ENCODE measurements around the gene KRT77. TPM values are rescaled to one million over a fixed set of nuclear protein-coding genes. Genes with fewer than 3 reads are reported as not detected.
A peak's percentile ranks its signal among the peaks of the same experiment; 100 is the strongest.

Gene KRT77
- total RNA-seq, 1 donor from 2014 or later = not detected

DNA sequence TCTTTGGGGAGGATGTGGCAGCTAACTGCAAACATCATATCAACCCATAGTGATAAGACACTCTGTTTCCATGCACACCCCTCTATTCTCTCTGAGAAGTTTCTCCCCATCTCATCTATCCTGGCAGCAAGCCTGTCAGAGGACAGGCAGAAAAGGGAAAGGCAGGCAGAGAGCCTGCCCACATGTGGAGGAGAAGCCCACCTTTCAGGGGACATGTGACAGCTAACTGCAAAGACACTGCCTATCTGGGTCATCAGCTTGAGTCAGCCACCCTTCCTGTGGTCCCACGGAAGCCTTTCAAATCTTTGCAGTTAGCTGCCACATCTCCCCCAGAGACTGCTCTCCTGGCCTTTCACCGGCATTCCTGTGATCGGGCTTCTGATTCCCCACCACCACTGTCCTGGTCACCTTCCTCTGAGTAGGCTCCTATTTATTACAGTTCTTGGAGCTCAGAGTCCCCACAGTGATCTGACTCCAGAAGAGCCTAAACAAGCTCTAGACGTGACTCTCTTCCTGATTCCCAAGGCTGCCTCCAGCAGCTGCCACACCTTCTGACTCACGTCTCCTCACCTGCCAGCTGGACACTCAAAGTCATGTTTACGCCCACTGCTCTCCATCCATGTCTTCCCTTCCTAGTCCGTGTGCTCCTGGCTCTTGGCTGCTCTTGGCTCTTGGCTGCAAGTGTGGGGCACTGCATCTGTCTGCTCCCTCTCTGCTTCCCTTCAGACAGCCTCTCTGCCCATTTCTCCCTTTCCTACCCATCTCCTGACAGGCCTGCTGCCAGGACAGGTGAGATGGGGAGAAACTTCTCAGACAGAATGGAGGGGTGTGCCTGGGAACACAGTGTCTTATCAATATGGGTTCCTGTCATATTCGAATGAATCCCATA lies 15.6 kb downstream of the KRT77 start:
- no peaks in the 10 kb centered on the region for H3K36me3 ChIP-seq (ENCODE audit: control insufficient read depth, insufficient read depth, low read length)
- H3K4me3 ChIP-seq (ENCODE audit: low read depth, low read length) = no peak overlapping the region
- FAIRE-seq (peak; percentile 99), DNase-seq (ENCODE audit: low read depth) (peak; percentile 87)
- H3K27me3 ChIP-seq (ENCODE audit: control insufficient read depth, insufficient read depth, low read length) = peaks cover 15% of the 10 kb centered on the region
- TF ChIP-seq, protein P1, sequence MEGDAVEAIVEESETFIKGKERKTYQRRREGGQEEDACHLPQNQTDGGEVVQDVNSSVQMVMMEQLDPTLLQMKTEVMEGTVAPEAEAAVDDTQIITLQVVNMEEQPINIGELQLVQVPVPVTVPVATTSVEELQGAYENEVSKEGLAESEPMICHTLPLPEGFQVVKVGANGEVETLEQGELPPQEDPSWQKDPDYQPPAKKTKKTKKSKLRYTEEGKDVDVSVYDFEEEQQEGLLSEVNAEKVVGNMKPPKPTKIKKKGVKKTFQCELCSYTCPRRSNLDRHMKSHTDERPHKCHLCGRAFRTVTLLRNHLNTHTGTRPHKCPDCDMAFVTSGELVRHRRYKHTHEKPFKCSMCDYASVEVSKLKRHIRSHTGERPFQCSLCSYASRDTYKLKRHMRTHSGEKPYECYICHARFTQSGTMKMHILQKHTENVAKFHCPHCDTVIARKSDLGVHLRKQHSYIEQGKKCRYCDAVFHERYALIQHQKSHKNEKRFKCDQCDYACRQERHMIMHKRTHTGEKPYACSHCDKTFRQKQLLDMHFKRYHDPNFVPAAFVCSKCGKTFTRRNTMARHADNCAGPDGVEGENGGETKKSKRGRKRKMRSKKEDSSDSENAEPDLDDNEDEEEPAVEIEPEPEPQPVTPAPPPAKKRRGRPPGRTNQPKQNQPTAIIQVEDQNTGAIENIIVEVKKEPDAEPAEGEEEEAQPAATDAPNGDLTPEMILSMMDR (IDR thresholded peaks at IDR 0.05; ENCODE audit: insufficient read depth, low read length, severe bottlenecking) = no peak

DNA sequence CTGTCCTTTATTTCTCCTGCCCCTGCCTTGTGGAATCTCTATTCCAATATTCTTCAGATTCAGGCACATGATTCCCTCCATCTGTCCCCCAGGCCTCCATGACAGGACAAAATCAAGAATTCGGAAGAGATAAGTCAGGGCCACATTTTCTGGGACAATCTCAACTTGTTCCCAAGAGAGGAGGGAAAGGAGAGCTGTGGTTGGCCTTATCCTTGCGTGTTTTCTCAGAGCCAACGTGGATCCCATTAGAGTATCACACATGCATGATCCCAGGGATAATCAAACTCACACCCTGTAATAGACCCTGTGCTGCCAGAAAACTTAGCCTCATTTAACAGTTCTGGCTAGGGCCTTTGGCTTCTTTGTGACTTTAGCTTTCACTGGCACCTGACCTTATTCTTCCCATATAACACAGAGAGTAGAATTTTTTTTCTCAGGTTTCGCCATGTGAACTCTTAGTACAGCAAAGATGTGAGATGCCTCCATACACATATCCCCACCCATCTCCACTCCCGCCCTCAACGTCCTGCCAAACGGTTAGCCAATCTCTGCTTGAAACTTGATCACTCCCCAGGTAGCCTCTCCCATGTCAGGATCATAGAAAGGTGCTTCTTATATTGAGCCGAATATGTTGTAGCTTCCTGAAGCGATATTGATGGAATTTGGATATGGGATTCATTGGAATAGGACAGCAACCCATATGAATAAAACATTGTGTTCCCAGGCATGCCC lies 16.4 kb downstream of the KRT77 start:
- Histone ChIP-seq H3K4me3 (ENCODE audit: low read depth, low read length) (no peak overlapping the region), H3K27me3 (ENCODE audit: control insufficient read depth, insufficient read depth, low read length) (peaks cover 10% of the 10 kb centered on the region), H3K36me3 (ENCODE audit: control insufficient read depth, insufficient read depth, low read length) (no peaks in the 10 kb centered on the region)
- DNase-seq (ENCODE audit: low read depth) (no peak), FAIRE-seq (no peak)
- TF ChIP-seq, protein P1 (IDR thresholded peaks at IDR 0.05; ENCODE audit: insufficient read depth, low read length, severe bottlenecking) = no peak

GRCh38 chr12:52686063-52686462 lies 17.3 kb downstream of the KRT77 start:
- TF ChIP-seq, protein P1 (IDR thresholded peaks at IDR 0.05; ENCODE audit: insufficient read depth, low read length, severe bottlenecking) = no peak
- FAIRE-seq (no peak), DNase-seq (ENCODE audit: low read depth) (no peak)
- Histone ChIP-seq H3K4me3 (ENCODE audit: low read depth, low read length) (no peak overlapping the region), H3K36me3 (ENCODE audit: control insufficient read depth, insufficient read depth, low read length) (no peaks in the 10 kb centered on the region), H3K27me3 (ENCODE audit: control insufficient read depth, insufficient read depth, low read length) (peaks cover 9% of the 10 kb centered on the region)

GRCh38 chr12:52685406-52685890 lies 17.9 kb downstream of the KRT77 start:
- Histone ChIP-seq H3K36me3 (ENCODE audit: control insufficient read depth, insufficient read depth, low read length) (no peaks in the 10 kb centered on the region), H3K27me3 (ENCODE audit: control insufficient read depth, insufficient read depth, low read length) (peaks cover 9% of the 10 kb centered on the region), H3K4me3 (ENCODE audit: low read depth, low read length) (no peak overlapping the region)
- FAIRE-seq (no peak), DNase-seq (ENCODE audit: low read depth) (no peak)
- TF ChIP-seq, protein P1 (IDR thresholded peaks at IDR 0.05; ENCODE audit: insufficient read depth, low read length, severe bottlenecking) = no peak

GRCh38 chr12:52684431-52684830 lies 18.9 kb downstream of the KRT77 start:
- DNase-seq (ENCODE audit: low read depth) (no peak), FAIRE-seq (no peak)
- no peaks in the 10 kb centered on the region for H3K36me3 ChIP-seq (ENCODE audit: control insufficient read depth, insufficient read depth, low read length)
- no peak overlapping the region for H3K4me3 ChIP-seq (ENCODE audit: low read depth, low read length)
- H3K27me3 ChIP-seq (ENCODE audit: control insufficient read depth, insufficient read depth, low read length) = peaks cover 11% of the 10 kb centered on the region
- TF ChIP-seq, protein P1 (IDR thresholded peaks at IDR 0.05; ENCODE audit: insufficient read depth, low read length, severe bottlenecking) = no peak

All from bronchial epithelial cell (primary cell).